Endothelial cell of umbilical vein (primary cell): ENCODE measurements around the gene CCDC3. TPM values are rescaled to one million over a fixed set of nuclear protein-coding genes. Genes with fewer than 3 reads are reported as not detected.

Experiments used
- BruUV-seq: library from RNA; stranded (reverse); fragments of 400-500 nt; replicated peaks from 2 replicates; lab custom pipeline; 2021; lab: Mats Ljungman, UMichigan
- CTCF ChIA-PET: fragments of 300-600, 350-600 bp; sonication (Branson Sonifier 250); formaldehyde crosslinking; loops from one replicate; lab custom pipeline; 2021; ENCODE audit warnings: antibody characterized with exemption, inconsistent platforms; lab: Charles Lee
- POLR2A ChIA-PET: fragments of 300-600, 350-600 bp; sonication (Branson Sonifier 250); formaldehyde crosslinking; loops from one replicate; lab custom pipeline; 2021; ENCODE audit warnings: antibody characterized with exemption, inconsistent platforms; lab: Charles Lee
- DNase-seq: peaks from one replicate; pipeline ENCODE4 v3.0.0-alpha.2; 2011; ENCODE audit warnings: low read depth, low spot score
- FAIRE-seq: peaks from 2 replicates; lab custom pipeline; 2011; peaks lifted over from hg19 to GRCh38; lab: Jason Lieb, UNC
- H2AFZ ChIP-seq: 2 replicates; pipeline ENCODE4 v1.6.0; 2012; ENCODE audit warnings: low read depth, low read length, control low read depth, inconsistent platforms
- H3K27ac ChIP-seq: 2 replicates; pipeline ENCODE4 v1.5.1; 2011; ENCODE audit warnings: low read depth, mild to moderate bottlenecking, control low read depth, low read length, moderate library complexity; ENCODE audit not compliant: insufficient read depth
- H3K27me3 ChIP-seq, 2 experiments: 2 replicates each; pipeline versions ENCODE4 v1.6.0 to v1.6.1; 2011; ENCODE audit warnings: low read length in 2 of 2, mixed read lengths in 1 of 2; ENCODE audit not compliant: control insufficient read depth in 2 of 2, insufficient read depth in 2 of 2
- H3K36me3 ChIP-seq, 2 experiments: 2 replicates in 1 of 2; 3 replicates in 1 of 2; pipeline ENCODE4 v1.5.1; 2011; ENCODE audit warnings: low read length in 2 of 2, mild to moderate bottlenecking in 1 of 2, moderate library complexity in 1 of 2; ENCODE audit not compliant: control insufficient read depth in 2 of 2, insufficient read depth in 2 of 2; ENCODE audit errors: extremely low read depth in 1 of 2
- H3K4me1 ChIP-seq: 3 replicates; pipeline ENCODE4 v1.5.1; 2011; ENCODE audit warnings: mild to moderate bottlenecking, low read length; ENCODE audit not compliant: control insufficient read depth, insufficient read depth; ENCODE audit errors: extremely low read depth
- H3K4me2 ChIP-seq: 2 replicates; pipeline ENCODE4 v1.6.1; 2011; ENCODE audit warnings: low read length, control low read depth, mixed read lengths; ENCODE audit not compliant: insufficient read depth
- H3K4me3 ChIP-seq, 3 experiments: fragments of 200-600 bp in 1 of 3; sonication (generic), shearing (Covaris generic) in 1 of 3; replicated peaks in 1 of 3; 2 replicates each; pipeline ENCODE4 v1.5.1; 2011 to 2016; ENCODE audit warnings: control low read depth in 3 of 3, low read length in 3 of 3, mild to moderate bottlenecking in 2 of 3, inconsistent platforms in 1 of 3, low read depth in 1 of 3, moderate library complexity in 1 of 3; ENCODE audit not compliant: insufficient read depth in 1 of 3
- H3K79me2 ChIP-seq: 2 replicates; pipeline ENCODE4 v1.6.0; 2012; ENCODE audit warnings: low read length, inconsistent platforms; ENCODE audit not compliant: control insufficient read depth, insufficient read depth
- H3K9ac ChIP-seq: replicated peaks from 2 replicates; pipeline ENCODE3; 2011; ENCODE audit warnings: low read length, control low read depth; ENCODE audit not compliant: insufficient read depth; ENCODE audit errors: extremely low read depth
- H3K9me1 ChIP-seq: replicated peaks from 3 replicates; pipeline ENCODE4 v1.6.0; 2011; ENCODE audit warnings: mild to moderate bottlenecking, low read length; ENCODE audit not compliant: control insufficient read depth, insufficient read depth; ENCODE audit errors: extremely low read depth
- H3K9me3 ChIP-seq: replicated peaks from 2 replicates; pipeline ENCODE4 v1.5.1; 2012; ENCODE audit warnings: low read length, inconsistent platforms; ENCODE audit not compliant: control insufficient read depth, insufficient read depth
- H4K20me1 ChIP-seq: replicated peaks from 2 replicates; pipeline ENCODE3; 2011; ENCODE audit warnings: mild to moderate bottlenecking, low read length; ENCODE audit not compliant: control insufficient read depth, insufficient read depth; ENCODE audit errors: extremely low read depth
- EZH2 ChIP-seq: IDR thresholded peaks from 2 replicates; pipeline ENCODE4 v1.6.1; 2012; ENCODE audit warnings: borderline replicate concordance, low read depth, mild to moderate bottlenecking, moderate library complexity, low read length, inconsistent platforms; ENCODE audit not compliant: severe bottlenecking
- FOS ChIP-seq: IDR thresholded peaks from 2 replicates; pipeline ENCODE4 v1.6.1; 2011; ENCODE audit warnings: mild to moderate bottlenecking, low read length, moderate library complexity, borderline replicate concordance; ENCODE audit not compliant: insufficient read depth
- GATA2 ChIP-seq: IDR thresholded peaks from 2 replicates; pipeline ENCODE4 v1.7.0; 2011; ENCODE audit warnings: low read depth, mild to moderate bottlenecking, moderate library complexity, mixed read lengths, low read length; ENCODE audit not compliant: insufficient read length, insufficient read depth
- JUN ChIP-seq: IDR thresholded peaks from 2 replicates; pipeline ENCODE4 v1.6.1; 2011; ENCODE audit warnings: borderline replicate concordance, low read depth; ENCODE audit not compliant: insufficient read length, insufficient read depth
- MYC ChIP-seq: IDR thresholded peaks from one replicate; pipeline ENCODE4 v1.6.1; 2011; ENCODE audit warnings: mild to moderate bottlenecking, low read depth, low read length
- POLR2A ChIP-seq: IDR thresholded peaks from 2 replicates; pipeline ENCODE4 v1.6.1; 2012; ENCODE audit warnings: low read depth, mild to moderate bottlenecking, control low read depth, low read length
- POLR2AphosphoS5 ChIP-seq: IDR thresholded peaks from 2 replicates; pipeline ENCODE4 v1.6.1; 2012; ENCODE audit warnings: low read depth, mild to moderate bottlenecking, control low read depth, low read length, moderate library complexity; ENCODE audit not compliant: insufficient read depth
- dilution Hi-C: fragments of 300-500 bp; cut with MboI; formaldehyde crosslinking; loops from one replicate; pipeline ENCODE4 v1.15.0; 2019; ENCODE audit warnings: low sequenced_read_pairs; ENCODE audit not compliant: extremely low pct_ligation_motif_present
- intact Hi-C: fragments of 100-400 bp; cut with micrococcal nuclease; formaldehyde crosslinking; loops from one replicate; pipeline ENCODE4 v1.10.0; 2022
- polyA plus RNA-seq, 4 experiments: library from polyadenylated mRNA; depleted of rRNA in 3 of 4; stranded (reverse) in 3 of 4; unstranded in 1 of 4; fragments of >200 nt; gene quantifications; 2 replicates each; pipeline versions ENCODE4 v1.2.1 to v1.2.3, GENCODE V29; 2011 to 2012; ENCODE audit warnings: missing spikeins in 1 of 4
- total RNA-seq: library from RNA; stranded (reverse); gene quantifications from 2 replicates; pipeline ENCODE4 v1.2.3, GENCODE V29; 2021
- TF ChIP-seq, protein P1 (sequence below): IDR thresholded peaks from 2 replicates; pipeline ENCODE4 v1.6.1; 2011; ENCODE audit not compliant: insufficient read depth, insufficient read length
- TF ChIP-seq, protein P2 (sequence below), 2 donors: IDR thresholded peaks; 1 replicate in 1 of 2; 2 replicates in 1 of 2; pipeline ENCODE4 v1.5.1; 2011; ENCODE audit warnings: low read length in 2 of 2, mild to moderate bottlenecking in 2 of 2, moderate library complexity in 2 of 2, control low read depth in 1 of 2, inconsistent platforms in 1 of 2, low read depth in 1 of 2; ENCODE audit not compliant: insufficient read depth in 1 of 2; ENCODE audit errors: extremely low read depth in 1 of 2

Gene CCDC3
- total and polyA plus RNA-seq, 2 donors (not counting 3 experiments of a cell fraction or from before 2014, with no cell fraction given): 0.90 to 1.4 TPM

DNA sequence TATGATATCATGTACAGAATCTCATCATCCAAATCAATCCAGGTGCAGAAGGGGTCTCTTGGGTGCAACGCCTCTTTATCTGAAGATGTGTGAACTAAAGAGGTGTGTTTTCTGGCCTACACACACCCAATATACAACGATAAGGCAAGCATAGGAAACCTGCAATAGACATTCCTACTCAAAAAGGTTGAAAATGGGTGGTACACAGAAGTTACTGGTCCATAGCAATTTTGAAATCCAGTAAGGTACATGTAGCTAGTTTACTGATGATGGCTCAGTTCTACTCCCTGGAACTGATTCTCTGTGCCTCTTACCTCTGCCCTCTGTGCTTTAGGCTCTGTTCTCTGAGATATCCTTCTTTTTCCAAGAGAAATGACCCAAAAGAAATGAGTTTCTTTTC is 22.2 kb upstream of the CCDC3 start:
- Histone ChIP-seq H3K4me3 (no peak overlapping the region), H3K9me3 (peaks cover 3% of the 10 kb centered on the region), H3K4me1 (no peaks in the 10 kb centered on the region), H3K36me3 (no peaks in the 10 kb centered on the region), H3K79me2 (no peaks in the 10 kb centered on the region), H2AFZ (no peak overlapping the region), H3K9ac (no peak overlapping the region), H3K9me1 (no peaks in the 10 kb centered on the region), H3K27ac (no peak overlapping the region), H3K4me2 (no peak overlapping the region), H3K27me3 (peaks cover 0 to 2% of the 10 kb centered on the region in 2 experiments), H4K20me1 (no peaks in the 10 kb centered on the region)
- ChIA-PET CTCF (interaction anchor here (0.8 kb wide), 1 partner anchor 50 kb away, joined by 3 read pairs; no protein-coding TSS in a partner anchor), POLR2A (no interaction called here)
- TF ChIP-seq MYC: no peak
- TF ChIP-seq EZH2: no peak
- TF ChIP-seq, protein P1, sequence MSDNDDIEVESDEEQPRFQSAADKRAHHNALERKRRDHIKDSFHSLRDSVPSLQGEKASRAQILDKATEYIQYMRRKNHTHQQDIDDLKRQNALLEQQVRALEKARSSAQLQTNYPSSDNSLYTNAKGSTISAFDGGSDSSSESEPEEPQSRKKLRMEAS: no peak
- no peak for TF ChIP-seq FOS
- TF ChIP-seq GATA2: no peak
- no peak for TF ChIP-seq POLR2AphosphoS5
- TF ChIP-seq JUN: no peak
- no peak for TF ChIP-seq POLR2A
- TF ChIP-seq, protein P2, sequence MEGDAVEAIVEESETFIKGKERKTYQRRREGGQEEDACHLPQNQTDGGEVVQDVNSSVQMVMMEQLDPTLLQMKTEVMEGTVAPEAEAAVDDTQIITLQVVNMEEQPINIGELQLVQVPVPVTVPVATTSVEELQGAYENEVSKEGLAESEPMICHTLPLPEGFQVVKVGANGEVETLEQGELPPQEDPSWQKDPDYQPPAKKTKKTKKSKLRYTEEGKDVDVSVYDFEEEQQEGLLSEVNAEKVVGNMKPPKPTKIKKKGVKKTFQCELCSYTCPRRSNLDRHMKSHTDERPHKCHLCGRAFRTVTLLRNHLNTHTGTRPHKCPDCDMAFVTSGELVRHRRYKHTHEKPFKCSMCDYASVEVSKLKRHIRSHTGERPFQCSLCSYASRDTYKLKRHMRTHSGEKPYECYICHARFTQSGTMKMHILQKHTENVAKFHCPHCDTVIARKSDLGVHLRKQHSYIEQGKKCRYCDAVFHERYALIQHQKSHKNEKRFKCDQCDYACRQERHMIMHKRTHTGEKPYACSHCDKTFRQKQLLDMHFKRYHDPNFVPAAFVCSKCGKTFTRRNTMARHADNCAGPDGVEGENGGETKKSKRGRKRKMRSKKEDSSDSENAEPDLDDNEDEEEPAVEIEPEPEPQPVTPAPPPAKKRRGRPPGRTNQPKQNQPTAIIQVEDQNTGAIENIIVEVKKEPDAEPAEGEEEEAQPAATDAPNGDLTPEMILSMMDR (IDR thresholded peaks at IDR 0.05; ENCODE audit: extremely low read depth in 1 of 2, insufficient read depth in 1 of 2, low read depth in 1 of 2, low read length in 2 of 2): no peak
- DNase-seq (no peak), FAIRE-seq (no peak)
- dilution Hi-C loops (no loop called here), intact Hi-C loops (no loop called here)
- BruUV-seq: no TSS peak
